ENCODE measurements around the gene TMEFF1. TPM values are rescaled to one million over a fixed set of nuclear protein-coding genes. Genes with fewer than 3 reads are reported as not detected.

TMEFF1 gene
- total RNA-seq, 1 experiment from 2014 or later, result 1.7 TPM

DNA sequence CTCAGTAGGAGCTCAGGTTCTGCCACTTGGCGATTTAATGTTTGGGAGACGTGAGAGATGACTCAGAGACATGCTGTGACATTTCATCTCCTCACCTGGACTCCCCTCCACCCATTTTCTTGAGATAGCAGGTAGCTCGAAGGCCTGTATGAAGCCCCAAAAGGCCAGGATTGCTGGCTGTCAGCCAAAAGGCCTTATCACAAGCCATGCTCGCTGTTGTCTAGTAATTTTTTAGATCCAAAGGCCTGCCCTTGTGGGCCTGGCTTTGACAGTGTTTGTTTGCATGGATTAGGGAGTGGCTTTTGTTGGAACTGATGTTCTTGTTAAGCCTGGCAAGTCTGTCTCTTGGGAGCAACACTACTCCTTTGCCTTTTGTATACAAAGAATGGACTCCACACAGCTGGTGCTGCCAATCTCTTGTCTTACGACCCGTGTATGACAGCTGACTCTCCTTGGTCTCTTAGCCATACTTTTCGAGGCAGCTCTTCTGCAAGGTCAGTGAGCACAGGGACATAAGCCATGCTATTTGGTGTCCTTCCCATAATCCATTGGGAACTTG lies 127.7 kb downstream of the TMEFF1 start:
- Mint-ChIP-seq H3K4me3 (ENCODE audit: low read depth, unreplicated experiment) (no peak overlapping the region), H3K27ac (ENCODE audit: unreplicated experiment) (no peak overlapping the region), H3K36me3 (ENCODE audit: insufficient read depth, unreplicated experiment) (peaks cover 10% of the 10 kb centered on the region), H3K27me3 (ENCODE audit: unreplicated experiment) (no peaks in the 10 kb centered on the region), H3K9me3 (ENCODE audit: low read depth, unreplicated experiment) (no peaks in the 10 kb centered on the region), H3K4me1 (ENCODE audit: low read depth, unreplicated experiment) (peaks cover 21% of the 10 kb centered on the region)
- TF ChIP-seq, protein P1, sequence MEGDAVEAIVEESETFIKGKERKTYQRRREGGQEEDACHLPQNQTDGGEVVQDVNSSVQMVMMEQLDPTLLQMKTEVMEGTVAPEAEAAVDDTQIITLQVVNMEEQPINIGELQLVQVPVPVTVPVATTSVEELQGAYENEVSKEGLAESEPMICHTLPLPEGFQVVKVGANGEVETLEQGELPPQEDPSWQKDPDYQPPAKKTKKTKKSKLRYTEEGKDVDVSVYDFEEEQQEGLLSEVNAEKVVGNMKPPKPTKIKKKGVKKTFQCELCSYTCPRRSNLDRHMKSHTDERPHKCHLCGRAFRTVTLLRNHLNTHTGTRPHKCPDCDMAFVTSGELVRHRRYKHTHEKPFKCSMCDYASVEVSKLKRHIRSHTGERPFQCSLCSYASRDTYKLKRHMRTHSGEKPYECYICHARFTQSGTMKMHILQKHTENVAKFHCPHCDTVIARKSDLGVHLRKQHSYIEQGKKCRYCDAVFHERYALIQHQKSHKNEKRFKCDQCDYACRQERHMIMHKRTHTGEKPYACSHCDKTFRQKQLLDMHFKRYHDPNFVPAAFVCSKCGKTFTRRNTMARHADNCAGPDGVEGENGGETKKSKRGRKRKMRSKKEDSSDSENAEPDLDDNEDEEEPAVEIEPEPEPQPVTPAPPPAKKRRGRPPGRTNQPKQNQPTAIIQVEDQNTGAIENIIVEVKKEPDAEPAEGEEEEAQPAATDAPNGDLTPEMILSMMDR (IDR thresholded peaks at IDR 0.05; ENCODE audit: unreplicated experiment), result no peak
- no peak for DNase-seq
- intact Hi-C loops (cut with micrococcal nuclease; ENCODE audit: unreplicated experiment), result loop anchor here (5.0 kb wide), 4 partner anchors 87 to 782 kb away; no protein-coding TSS in a partner anchor
- no TSS peak for BruUV-seq (replicated peaks)
- CTCF ChIA-PET, result interaction anchor here (0.6 to 2.6 kb wide), 3 partner anchors 128 to 711 kb away, joined by 3 to 24 read pairs (median 3); partner anchors contain the start of gene TMEFF1

DNA sequence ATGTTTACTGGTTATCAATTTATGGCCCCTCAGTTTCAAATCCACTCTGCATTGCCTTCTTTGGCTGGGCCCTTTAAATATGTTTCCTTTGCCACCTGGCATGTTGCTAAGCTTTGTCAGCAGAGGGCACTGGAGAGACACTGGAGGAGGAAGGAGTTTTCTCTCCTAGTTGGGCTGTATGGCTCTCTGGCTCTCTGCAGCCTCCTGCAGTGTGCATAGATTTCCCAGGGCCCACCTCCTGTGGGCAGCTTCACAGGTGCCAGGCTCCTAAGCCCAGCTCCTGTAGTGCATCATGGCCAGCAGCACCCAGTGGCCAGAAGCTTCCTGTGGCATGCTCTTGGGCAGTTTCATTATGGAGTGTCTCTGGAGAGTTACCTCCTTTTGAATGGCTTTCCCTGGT lies 128.3 kb downstream of the TMEFF1 start:
- Mint-ChIP-seq H3K36me3 (ENCODE audit: insufficient read depth, unreplicated experiment) (peaks cover 10% of the 10 kb centered on the region), H3K27me3 (ENCODE audit: unreplicated experiment) (no peaks in the 10 kb centered on the region), H3K27ac (ENCODE audit: unreplicated experiment) (no peak overlapping the region), H3K4me3 (ENCODE audit: low read depth, unreplicated experiment) (no peak overlapping the region), H3K9me3 (ENCODE audit: low read depth, unreplicated experiment) (no peaks in the 10 kb centered on the region), H3K4me1 (ENCODE audit: low read depth, unreplicated experiment) (peaks cover 21% of the 10 kb centered on the region)
- TF ChIP-seq, protein P1 (IDR thresholded peaks at IDR 0.05; ENCODE audit: unreplicated experiment), result peak; percentile 49
- intact Hi-C loops (cut with micrococcal nuclease; ENCODE audit: unreplicated experiment), result loop anchor here (5.0 kb wide), 4 partner anchors 86 to 781 kb away; no protein-coding TSS in a partner anchor
- no TSS peak for BruUV-seq (replicated peaks)
- CTCF ChIA-PET, result interaction anchor here (0.5 to 2.6 kb wide), 4 partner anchors 128 to 711 kb away, joined by 3 to 24 read pairs (median 4); partner anchors contain the start of gene TMEFF1
- peak; percentile 55 for DNase-seq

DNA sequence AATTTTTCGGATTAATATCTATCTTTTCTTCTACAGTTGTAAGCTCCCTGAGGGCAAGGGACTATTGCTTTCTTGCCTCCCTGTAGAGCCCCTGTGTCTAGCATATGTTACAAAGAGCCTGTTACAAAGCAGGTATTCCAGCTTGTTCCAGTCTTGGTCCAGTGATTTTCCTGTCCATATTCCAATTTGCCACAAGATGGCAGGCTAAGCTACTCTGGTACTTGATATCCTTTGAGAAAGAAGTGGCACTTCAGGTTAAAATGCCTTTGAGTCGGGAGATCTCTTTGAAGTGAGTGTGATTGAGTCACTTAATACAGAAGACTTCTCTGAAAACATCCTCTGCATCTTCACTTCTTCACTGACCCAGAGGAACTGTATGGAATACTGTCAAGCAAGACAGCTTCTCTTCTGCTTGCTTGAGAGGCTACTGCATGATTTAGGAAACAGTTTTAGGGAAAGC lies 129.4 kb downstream of the TMEFF1 start:
- no peak overlapping the region for H3K27ac Mint-ChIP-seq (ENCODE audit: unreplicated experiment)
- CTCF ChIA-PET, result interaction anchor here (0.5 to 2.6 kb wide), 3 partner anchors 15 to 709 kb away, joined by 3 to 24 read pairs (median 3); no protein-coding TSS in a partner anchor
- no peaks in the 10 kb centered on the region for H3K9me3 Mint-ChIP-seq (ENCODE audit: low read depth, unreplicated experiment)
- intact Hi-C loops (cut with micrococcal nuclease; ENCODE audit: unreplicated experiment), result loop anchor here (1.0 to 5.0 kb wide), 6 partner anchors 85 to 780 kb away; no protein-coding TSS in a partner anchor
- TF ChIP-seq, protein P1 (IDR thresholded peaks at IDR 0.05; ENCODE audit: unreplicated experiment), result peak; percentile 28
- BruUV-seq (replicated peaks), result no TSS peak
- peak; percentile 40 for DNase-seq
- H3K4me3 Mint-ChIP-seq (ENCODE audit: low read depth, unreplicated experiment), result no peak overlapping the region
- peaks cover 21% of the 10 kb centered on the region for H3K4me1 Mint-ChIP-seq (ENCODE audit: low read depth, unreplicated experiment)
- H3K27me3 Mint-ChIP-seq (ENCODE audit: unreplicated experiment), result no peaks in the 10 kb centered on the region
- peaks cover 10% of the 10 kb centered on the region for H3K36me3 Mint-ChIP-seq (ENCODE audit: insufficient read depth, unreplicated experiment)

DNA sequence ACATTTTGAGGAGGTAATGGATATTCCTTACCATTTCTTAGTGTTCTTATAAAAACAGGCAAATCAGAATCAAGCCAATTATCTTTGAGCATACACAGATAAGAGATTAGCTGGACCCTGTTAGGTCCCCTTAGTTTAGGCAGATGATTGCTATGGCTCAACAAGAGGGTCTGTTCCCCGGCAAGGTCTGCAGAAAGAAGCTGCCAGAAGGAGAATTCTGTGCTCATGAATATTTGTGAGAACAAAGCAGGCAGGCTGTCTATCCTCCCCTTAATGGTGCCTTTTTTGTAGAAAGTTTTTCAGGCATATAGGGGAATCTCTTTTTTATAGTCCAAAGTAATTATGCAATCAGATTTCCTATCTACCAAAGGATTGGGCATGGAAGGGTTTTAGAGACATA lies 132.5 kb downstream of the TMEFF1 start:
- Mint-ChIP-seq H3K36me3 (ENCODE audit: insufficient read depth, unreplicated experiment) (no peaks in the 10 kb centered on the region), H3K9me3 (ENCODE audit: low read depth, unreplicated experiment) (no peaks in the 10 kb centered on the region), H3K27me3 (ENCODE audit: unreplicated experiment) (no peaks in the 10 kb centered on the region), H3K4me3 (ENCODE audit: low read depth, unreplicated experiment) (no peak overlapping the region), H3K4me1 (ENCODE audit: low read depth, unreplicated experiment) (peaks cover 9% of the 10 kb centered on the region), H3K27ac (ENCODE audit: unreplicated experiment) (no peak overlapping the region)
- BruUV-seq (replicated peaks), result no TSS peak
- intact Hi-C loops (cut with micrococcal nuclease; ENCODE audit: unreplicated experiment), result no loop called here
- TF ChIP-seq, protein P1 (IDR thresholded peaks at IDR 0.05; ENCODE audit: unreplicated experiment), result no peak
- no peak for DNase-seq
- CTCF ChIA-PET, result no interaction called here
